ENCODE measurements around the gene ZNF592. TPM values are rescaled to one million over a fixed set of nuclear protein-coding genes. Genes with fewer than 3 reads are reported as not detected.

ZNF592 gene
- total and polyA plus RNA-seq, 9 of the 15 experiments (the other 6 are each of a cell fraction or from before 2014, with no cell fraction given): 0.88 to 23.8 (median 7.4) TPM

DNA sequence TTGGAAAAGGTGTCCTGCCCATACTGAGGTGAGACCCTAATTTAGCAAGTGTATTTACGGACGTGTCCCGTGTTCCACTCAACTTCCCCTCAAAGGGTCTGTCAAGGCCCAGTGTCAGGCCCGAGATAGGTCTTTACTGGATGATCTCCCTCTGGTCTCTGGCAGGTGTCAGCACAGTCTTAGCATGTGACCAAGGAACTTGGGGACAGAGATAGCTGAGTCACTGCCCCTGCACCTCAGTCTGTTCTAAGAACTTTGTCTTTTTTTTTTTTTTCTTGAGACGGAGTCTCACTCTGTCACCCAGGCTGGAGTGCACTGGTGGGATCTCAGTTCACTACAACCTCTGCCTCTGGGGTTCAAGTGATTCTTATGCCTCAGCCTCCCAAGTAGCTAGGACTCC is 36.7 kb downstream of the ZNF592 start (continued):
- TF ChIP-seq, protein P1, sequence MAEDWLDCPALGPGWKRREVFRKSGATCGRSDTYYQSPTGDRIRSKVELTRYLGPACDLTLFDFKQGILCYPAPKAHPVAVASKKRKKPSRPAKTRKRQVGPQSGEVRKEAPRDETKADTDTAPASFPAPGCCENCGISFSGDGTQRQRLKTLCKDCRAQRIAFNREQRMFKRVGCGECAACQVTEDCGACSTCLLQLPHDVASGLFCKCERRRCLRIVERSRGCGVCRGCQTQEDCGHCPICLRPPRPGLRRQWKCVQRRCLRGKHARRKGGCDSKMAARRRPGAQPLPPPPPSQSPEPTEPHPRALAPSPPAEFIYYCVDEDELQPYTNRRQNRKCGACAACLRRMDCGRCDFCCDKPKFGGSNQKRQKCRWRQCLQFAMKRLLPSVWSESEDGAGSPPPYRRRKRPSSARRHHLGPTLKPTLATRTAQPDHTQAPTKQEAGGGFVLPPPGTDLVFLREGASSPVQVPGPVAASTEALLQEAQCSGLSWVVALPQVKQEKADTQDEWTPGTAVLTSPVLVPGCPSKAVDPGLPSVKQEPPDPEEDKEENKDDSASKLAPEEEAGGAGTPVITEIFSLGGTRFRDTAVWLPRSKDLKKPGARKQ (CRISPR knock-in tag; IDR thresholded peaks at IDR 0.05): no peak
- TF ChIP-seq ZNF764 (CRISPR knock-in tag; IDR thresholded peaks at IDR 0.05; ENCODE audit: low read depth) (no peak), SIX5 (IDR thresholded peaks at IDR 0.05; ENCODE audit: borderline replicate concordance in 1 of 2, insufficient read depth in 1 of 2, low read depth in 1 of 2, low read length in 2 of 2) (no peak), NCOA4 (IDR thresholded peaks at IDR 0.05; ENCODE audit: partially characterized antibody) (no peak), CREB1 (IDR thresholded peaks at IDR 0.05) (no peak), CREB1 (CRISPR knock-in tag; IDR thresholded peaks at IDR 0.05) (no peak), U2AF1 (optimal IDR thresholded peaks at IDR 0.05; ENCODE audit: low read depth, low read length) (no peak), TGIF2 (CRISPR knock-in tag; IDR thresholded peaks at IDR 0.05) (no peak), NONO (IDR thresholded peaks at IDR 0.05; ENCODE audit: low read depth in 2 of 2, low read length in 1 of 2) (no peak), ZNF133 (CRISPR knock-in tag; IDR thresholded peaks at IDR 0.05) (no peak), SP2 (IDR thresholded peaks at IDR 0.05; ENCODE audit: extremely low read depth, low read depth, low read length, poor library complexity, severe bottlenecking) (no peak), NCOA6 (IDR thresholded peaks at IDR 0.05) (no peak), HDAC3 (IDR thresholded peaks at IDR 0.05; ENCODE audit: borderline replicate concordance, partially characterized antibody) (no peak), ILF3 (IDR thresholded peaks at IDR 0.05; ENCODE audit: borderline replicate concordance) (no peak), MCM5 (IDR thresholded peaks at IDR 0.05; ENCODE audit: low read depth) (no peak), ZNF143 (CRISPR knock-in tag; IDR thresholded peaks at IDR 0.05) (no peak)
- TF ChIP-seq, protein P2, sequence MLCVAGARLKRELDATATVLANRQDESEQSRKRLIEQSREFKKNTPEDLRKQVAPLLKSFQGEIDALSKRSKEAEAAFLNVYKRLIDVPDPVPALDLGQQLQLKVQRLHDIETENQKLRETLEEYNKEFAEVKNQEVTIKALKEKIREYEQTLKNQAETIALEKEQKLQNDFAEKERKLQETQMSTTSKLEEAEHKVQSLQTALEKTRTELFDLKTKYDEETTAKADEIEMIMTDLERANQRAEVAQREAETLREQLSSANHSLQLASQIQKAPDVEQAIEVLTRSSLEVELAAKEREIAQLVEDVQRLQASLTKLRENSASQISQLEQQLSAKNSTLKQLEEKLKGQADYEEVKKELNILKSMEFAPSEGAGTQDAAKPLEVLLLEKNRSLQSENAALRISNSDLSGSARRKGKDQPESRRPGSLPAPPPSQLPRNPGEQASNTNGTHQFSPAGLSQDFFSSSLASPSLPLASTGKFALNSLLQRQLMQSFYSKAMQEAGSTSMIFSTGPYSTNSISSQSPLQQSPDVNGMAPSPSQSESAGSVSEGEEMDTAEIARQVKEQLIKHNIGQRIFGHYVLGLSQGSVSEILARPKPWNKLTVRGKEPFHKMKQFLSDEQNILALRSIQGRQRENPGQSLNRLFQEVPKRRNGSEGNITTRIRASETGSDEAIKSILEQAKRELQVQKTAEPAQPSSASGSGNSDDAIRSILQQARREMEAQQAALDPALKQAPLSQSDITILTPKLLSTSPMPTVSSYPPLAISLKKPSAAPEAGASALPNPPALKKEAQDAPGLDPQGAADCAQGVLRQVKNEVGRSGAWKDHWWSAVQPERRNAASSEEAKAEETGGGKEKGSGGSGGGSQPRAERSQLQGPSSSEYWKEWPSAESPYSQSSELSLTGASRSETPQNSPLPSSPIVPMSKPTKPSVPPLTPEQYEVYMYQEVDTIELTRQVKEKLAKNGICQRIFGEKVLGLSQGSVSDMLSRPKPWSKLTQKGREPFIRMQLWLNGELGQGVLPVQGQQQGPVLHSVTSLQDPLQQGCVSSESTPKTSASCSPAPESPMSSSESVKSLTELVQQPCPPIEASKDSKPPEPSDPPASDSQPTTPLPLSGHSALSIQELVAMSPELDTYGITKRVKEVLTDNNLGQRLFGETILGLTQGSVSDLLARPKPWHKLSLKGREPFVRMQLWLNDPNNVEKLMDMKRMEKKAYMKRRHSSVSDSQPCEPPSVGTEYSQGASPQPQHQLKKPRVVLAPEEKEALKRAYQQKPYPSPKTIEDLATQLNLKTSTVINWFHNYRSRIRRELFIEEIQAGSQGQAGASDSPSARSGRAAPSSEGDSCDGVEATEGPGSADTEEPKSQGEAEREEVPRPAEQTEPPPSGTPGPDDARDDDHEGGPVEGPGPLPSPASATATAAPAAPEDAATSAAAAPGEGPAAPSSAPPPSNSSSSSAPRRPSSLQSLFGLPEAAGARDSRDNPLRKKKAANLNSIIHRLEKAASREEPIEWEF (CRISPR knock-in tag; IDR thresholded peaks at IDR 0.05): no peak
- TF ChIP-seq, protein P3, sequence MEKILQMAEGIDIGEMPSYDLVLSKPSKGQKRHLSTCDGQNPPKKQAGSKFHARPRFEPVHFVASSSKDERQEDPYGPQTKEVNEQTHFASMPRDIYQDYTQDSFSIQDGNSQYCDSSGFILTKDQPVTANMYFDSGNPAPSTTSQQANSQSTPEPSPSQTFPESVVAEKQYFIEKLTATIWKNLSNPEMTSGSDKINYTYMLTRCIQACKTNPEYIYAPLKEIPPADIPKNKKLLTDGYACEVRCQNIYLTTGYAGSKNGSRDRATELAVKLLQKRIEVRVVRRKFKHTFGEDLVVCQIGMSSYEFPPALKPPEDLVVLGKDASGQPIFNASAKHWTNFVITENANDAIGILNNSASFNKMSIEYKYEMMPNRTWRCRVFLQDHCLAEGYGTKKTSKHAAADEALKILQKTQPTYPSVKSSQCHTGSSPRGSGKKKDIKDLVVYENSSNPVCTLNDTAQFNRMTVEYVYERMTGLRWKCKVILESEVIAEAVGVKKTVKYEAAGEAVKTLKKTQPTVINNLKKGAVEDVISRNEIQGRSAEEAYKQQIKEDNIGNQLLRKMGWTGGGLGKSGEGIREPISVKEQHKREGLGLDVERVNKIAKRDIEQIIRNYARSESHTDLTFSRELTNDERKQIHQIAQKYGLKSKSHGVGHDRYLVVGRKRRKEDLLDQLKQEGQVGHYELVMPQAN (IDR thresholded peaks at IDR 0.05; ENCODE audit: borderline replicate concordance): no peak
- TF ChIP-seq, protein P4, sequence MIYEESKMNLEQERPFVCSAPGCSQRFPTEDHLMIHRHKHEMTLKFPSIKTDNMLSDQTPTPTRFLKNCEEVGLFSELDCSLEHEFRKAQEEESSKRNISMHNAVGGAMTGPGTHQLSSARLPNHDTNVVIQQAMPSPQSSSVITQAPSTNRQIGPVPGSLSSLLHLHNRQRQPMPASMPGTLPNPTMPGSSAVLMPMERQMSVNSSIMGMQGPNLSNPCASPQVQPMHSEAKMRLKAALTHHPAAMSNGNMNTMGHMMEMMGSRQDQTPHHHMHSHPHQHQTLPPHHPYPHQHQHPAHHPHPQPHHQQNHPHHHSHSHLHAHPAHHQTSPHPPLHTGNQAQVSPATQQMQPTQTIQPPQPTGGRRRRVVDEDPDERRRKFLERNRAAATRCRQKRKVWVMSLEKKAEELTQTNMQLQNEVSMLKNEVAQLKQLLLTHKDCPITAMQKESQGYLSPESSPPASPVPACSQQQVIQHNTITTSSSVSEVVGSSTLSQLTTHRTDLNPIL (CRISPR knock-in tag; IDR thresholded peaks at IDR 0.05): no peak

All from K562 (cell line).